HS-5 (cell line): ENCODE results near the gene CCDC178.
A peak's percentile ranks its signal among the peaks of the same experiment; 100 is the strongest.
"Not testable (repeated sequence)": the region's sequence is repeated elsewhere in the genome, so short reads cannot be mapped to it uniquely, and the experiment has no call there.

Source experiments
- DNase-seq: peaks from one replicate; pipeline ENCODE4 v3.0.0-alpha.2; 2012; ENCODE audit warnings: low read depth

CCDC178 gene

DNA sequence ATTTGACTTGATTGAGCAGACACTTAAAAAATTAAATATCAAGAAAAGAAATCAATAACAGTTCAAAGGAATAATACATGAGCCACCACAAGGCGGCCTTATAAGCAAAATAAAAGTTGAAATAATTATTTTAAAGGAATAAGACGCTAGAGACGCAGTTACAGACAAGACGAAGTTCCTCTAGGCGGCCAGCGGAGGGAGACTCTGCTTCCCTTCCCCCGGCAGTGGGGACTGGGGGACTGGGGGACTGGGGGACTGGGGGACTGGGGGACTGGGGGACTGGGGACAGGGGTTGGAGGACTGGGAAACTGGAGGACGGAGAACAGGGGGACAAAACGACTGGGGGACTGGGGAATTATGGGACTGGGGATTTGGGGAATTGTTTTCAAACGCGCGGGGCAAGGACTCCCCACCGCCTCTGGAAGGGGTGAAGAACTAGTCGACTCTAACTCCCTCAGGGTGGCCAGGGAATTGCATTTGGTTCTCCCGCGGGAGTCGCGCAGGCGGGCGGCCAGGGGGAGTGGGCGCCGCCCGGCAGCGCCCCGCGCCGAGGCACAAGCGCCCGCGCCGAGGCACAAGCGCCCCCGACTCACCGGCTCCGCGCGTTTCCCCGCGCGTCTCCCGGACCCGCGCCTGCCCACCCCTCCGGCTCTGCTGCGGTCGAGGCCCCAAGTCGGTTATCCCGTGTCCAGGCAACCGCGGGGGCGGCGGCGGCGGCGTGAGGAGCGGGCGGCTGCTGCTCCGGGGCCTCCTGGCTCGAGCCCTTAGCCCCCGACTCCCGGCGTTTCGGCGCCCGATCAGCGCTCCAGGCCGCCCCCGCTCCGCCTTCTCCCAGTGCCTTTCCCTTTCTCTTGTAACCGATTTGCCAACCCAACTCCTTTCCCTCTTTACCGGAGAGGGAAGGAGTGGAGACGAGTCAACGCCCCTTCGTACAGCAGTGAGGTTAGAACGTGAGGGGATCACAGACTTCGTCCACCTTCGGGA lies at the start of gene CCDC178:
Gene CCDC178 (minus strand): TSS at position 662 of the 984 bp plus-strand sequence. CDS start 28,633 bp downstream, outside the sequence.
- DNase-seq, result peak; percentile 19

DNA sequence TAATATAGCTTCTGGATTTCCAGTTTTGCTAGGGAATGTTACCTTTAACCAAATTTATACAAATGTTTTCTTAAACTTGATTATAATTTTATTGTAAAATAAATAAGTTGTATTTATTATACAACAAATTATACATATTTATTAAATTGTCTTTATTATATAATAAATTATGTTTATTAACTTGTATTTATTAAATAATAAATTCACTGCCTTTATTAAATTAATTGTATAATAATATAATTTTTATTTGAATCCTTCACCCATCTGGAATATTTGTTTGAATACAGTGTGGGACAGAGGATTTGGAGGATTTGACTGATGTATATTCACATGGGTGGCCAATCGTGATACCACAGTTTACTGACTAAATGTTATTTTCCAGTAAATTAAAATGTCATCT lies 43.4 kb upstream of the CCDC178 start:
- no peak for DNase-seq

- no peak for DNase-seq
Observed at GRCh38 chr18:33472509-33472908, 32.0 kb upstream of the CCDC178 start.

GRCh38 chr18:33470216-33470615 lies 29.7 kb upstream of the CCDC178 start:
- no peak for DNase-seq

- DNase-seq, result no peak
Observed at GRCh38 chr18:33469699-33470098, 29.2 kb upstream of the CCDC178 start.

DNA sequence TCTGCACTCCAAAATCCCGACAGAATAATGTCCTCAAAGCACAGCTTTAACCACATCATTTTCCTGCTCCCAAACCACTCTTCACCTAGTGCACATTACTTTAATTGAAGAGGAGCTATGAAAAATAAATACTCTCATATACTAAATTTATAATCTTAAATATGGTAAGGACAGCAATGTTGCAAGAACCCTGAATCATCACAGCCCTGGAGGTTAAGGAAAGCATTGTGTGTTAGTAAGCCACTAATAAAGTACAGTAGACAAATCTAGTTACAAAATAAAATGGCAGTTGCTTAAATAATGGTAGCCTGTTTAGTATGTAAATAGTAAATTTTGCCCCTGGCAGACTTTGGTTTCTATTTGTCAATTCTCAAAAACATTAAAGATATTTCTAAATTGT lies 27.0 kb upstream of the CCDC178 start:
- no peak for DNase-seq

- no peak for DNase-seq
Observed at GRCh38 chr18:33466822-33467221, 26.3 kb upstream of the CCDC178 start.

GRCh38 chr18:33460681-33461080 lies 20.2 kb upstream of the CCDC178 start:
- no peak for DNase-seq

GRCh38 chr18:33459612-33460011 lies 19.1 kb upstream of the CCDC178 start:
- DNase-seq, result no peak

DNA sequence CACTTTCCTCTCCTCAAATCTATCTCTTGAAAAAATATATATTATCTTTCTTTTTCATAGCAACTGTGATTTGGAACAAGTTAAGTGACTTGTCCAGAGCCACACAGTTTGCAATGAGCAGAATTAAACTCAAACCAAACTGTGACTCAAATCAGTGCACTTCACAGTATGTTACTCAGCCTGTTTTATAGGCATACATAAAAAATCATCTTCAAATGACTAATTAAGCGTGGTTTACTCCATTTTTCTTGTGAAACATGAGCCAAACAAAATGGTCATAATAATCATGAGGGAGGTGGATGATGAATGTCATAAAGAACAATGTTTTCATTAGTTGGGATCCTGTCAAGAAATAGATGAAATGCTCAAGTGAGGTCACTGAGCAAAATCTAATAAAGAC lies 6.1 kb upstream of the CCDC178 start:
- no peak for DNase-seq

- no peak for DNase-seq
Observed at GRCh38 chr18:33444709-33445108, 4.2 kb upstream of the CCDC178 start.

DNA sequence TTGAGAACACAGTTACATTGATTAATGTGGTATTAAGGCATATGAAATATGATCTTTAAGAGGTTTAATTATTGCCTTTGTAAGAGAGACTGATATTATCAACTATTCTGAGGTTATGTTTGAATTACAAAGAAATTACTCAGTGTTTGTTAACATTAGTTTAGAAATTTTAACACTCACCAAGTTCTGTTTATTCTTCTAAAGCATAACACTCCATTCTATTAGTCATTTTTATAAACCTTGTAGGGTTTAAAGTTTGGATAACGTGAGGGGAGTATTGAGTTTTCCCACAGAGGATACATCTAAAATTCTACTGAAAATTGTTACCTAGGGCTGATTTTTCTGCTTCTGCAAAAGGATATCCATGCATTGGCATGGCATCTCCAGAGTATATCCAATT lies 7.7 kb downstream of the CCDC178 start:
- DNase-seq, result no peak

DNA sequence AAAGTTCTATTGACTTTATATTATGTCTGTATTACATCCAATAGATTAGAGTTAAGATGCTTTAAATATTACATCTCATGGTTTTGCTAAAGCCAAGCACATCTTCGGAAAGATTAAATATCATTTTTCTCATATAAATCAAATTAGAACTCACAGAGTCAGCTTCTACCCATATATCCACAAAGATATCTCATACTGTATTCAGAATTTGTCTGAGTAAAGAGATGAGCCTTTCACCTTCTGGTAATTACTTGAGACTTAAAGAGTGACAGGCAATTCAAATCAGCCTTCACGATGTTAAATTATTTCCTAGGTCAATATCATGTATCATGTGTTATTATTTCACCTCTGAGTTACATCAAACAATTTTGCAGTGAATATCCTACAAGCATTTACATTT lies 13.0 kb downstream of the CCDC178 start:
- no peak for DNase-seq

GRCh38 chr18:33424266-33424946 lies 16.1 kb downstream of the CCDC178 start:
- DNase-seq, result no peak

DNA sequence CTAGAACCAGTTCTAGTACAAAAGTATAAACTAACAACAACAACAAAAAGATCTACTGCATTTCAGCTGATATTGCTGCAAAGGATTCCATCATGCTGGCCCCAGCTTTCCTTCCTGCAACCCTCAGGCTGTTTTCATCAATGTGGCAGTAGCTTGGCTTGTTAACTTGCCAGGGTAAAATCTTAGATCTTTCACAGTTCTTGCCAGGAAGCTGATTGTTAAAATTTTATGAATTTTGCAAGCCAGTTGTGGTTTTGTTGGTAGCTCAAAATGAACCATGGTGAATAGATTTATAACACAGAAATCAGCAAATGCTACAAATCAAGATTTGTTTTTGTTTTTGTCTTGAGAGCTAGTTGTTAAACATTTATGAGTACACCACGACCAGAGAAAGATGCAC lies 19.3 kb downstream of the CCDC178 start:
- DNase-seq, result no peak

- DNase-seq, result peak; percentile 1
Observed at GRCh38 chr18:33404244-33404873, 36.2 kb downstream of the CCDC178 start.

GRCh38 chr18:33398939-33399338 lies 41.6 kb downstream of the CCDC178 start:
- DNase-seq, result not testable (repeated sequence)

- DNase-seq, result no peak
Observed at GRCh38 chr18:33375829-33376228, 64.7 kb downstream of the CCDC178 start.

DNA sequence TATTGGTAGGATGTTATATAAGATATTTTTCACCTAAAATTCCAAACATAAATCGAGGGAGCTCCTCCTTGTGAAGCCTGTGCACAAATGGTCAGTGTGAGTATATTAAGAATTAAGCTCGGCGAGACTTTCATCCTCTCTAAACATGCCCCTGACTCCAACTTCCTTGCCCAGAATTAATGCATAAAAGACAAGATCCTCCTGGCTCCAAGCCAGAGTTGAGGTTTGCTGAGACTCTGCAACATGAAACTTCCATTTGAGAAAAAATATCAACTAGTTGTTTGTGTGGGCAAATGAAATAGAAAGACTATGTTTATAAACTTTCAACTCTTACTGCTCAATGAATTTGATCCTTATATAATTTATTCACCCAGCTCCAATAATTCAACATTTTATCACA lies 68.1 kb downstream of the CCDC178 start:
- no peak for DNase-seq

GRCh38 chr18:33369711-33370449 lies 70.6 kb downstream of the CCDC178 start:
- no peak for DNase-seq

- DNase-seq, result no peak
Observed at GRCh38 chr18:33356735-33357134, 83.8 kb downstream of the CCDC178 start.

GRCh38 chr18:33355756-33356155 lies 84.8 kb downstream of the CCDC178 start:
- no peak for DNase-seq
